PC-9 (cell line): Measurements from ENCODE around the gene TRIM28.

ENCODE experiments used
- CTCF ChIP-seq: fragments of 200-600 bp; sonication (generic); conservative IDR thresholded peaks from 2 replicates; pipeline ENCODE4 v1.6.1; 2017; ENCODE audit warnings: mixed run types, antibody characterized with exemption, mild to moderate bottlenecking, moderate library complexity
- EZH2 ChIP-seq: fragments of 200-600 bp; sonication (generic); IDR thresholded peaks from 2 replicates; pipeline ENCODE4 v1.8.0; 2017; ENCODE audit warnings: antibody characterized with exemption, low read depth

GRCh38 chr19:58575183-58576041, 31.5 kb downstream of the TRIM28 start:
- TF ChIP-seq CTCF (no peak), EZH2 (no peak)
